HPDE6-E6E7 (cell line): ENCODE data around the gene MYO1G.
"Not testable (repeated sequence)": the region's sequence is repeated elsewhere in the genome, so short reads cannot be mapped to it uniquely, and the experiment has no call there.

Experiments
- DNase-seq: peaks from one replicate; pipeline ENCODE4 v3.0.0; 2011; ENCODE audit warnings: missing footprints; ENCODE audit errors: extremely low spot score

The MYO1G gene

GRCh38 chr7:44978511-44979366, at the start of gene MYO1G:
TSS of gene MYO1G (minus strand) at chr7:44979015. CDS start at chr7:44978961, 54 bp downstream.
- no peak for DNase-seq

GRCh38 chr7:45028138-45028919, 49.5 kb upstream of the MYO1G start:
- DNase-seq: no peak

DNA sequence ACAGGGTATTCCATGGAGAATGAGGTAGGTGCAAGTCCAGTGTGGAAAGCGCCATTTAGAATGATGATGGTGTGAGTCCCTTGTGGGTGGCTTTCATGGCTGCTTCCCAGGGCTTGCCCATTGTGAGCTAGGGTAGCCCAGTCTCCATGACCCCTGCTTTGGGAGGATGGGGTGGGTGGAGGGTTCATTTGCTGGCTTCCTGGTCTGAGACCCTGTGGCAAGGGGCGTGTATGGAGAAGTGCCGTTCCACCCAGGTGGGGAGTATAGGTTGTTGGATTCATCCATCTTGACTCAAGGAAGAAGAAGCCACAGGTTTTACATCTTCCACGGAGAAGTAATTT, 48.9 kb upstream of the MYO1G start:
- no peak for DNase-seq

- no peak for DNase-seq
Observed at GRCh38 chr7:45026984-45027773, 48.4 kb upstream of the MYO1G start.

DNA sequence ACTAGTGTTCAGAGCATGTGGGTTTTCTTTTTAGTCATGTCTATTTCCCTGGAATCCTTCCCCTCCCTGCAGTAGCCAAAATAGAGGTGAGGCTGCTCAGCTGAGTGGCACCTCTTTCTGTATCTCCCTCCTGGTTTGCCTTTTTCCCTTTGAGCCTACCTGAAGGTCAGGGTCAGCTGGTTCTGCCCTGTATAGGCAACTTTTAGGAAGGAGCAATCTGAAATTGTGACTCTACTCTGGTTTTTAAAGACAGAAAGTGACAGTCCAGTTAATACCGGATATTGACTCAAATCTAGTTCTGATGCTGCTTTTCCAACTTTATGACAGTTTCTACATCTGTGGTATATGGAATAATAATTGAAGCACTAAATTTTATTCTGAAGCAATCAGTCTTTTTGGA, 47.2 kb upstream of the MYO1G start:
- no peak for DNase-seq

GRCh38 chr7:45025473-45025872, 46.7 kb upstream of the MYO1G start:
- not testable (repeated sequence) for DNase-seq

DNA sequence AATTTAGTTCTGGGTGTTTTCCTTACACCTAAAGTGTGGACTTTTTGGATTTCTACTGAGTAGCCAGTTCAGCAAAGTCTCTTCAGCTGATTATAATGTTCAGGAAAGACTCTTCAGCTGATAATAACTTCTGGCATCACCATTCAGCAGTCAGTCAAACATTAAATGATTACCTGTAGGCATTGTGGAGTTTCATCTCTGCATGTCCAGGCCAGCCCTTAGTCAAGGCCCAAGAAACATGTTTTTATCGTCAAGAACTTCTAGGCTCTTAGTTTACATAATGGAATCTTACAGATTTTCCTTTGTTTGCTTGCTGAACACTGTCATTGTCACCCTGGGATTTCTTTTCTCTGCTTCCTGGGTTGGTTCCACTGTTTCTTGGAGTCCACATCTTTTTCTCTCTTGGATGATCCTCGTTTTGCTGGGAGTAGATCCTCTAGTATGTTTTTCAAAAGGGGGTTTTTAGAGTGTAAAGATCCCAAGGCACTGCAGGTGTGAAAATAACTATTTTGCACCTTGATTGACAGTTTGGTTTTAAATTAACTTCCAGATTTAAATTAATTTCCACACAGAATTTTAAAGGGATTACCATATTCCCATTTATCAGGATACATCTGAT, 45.4 kb upstream of the MYO1G start:
- DNase-seq: no peak

DNA sequence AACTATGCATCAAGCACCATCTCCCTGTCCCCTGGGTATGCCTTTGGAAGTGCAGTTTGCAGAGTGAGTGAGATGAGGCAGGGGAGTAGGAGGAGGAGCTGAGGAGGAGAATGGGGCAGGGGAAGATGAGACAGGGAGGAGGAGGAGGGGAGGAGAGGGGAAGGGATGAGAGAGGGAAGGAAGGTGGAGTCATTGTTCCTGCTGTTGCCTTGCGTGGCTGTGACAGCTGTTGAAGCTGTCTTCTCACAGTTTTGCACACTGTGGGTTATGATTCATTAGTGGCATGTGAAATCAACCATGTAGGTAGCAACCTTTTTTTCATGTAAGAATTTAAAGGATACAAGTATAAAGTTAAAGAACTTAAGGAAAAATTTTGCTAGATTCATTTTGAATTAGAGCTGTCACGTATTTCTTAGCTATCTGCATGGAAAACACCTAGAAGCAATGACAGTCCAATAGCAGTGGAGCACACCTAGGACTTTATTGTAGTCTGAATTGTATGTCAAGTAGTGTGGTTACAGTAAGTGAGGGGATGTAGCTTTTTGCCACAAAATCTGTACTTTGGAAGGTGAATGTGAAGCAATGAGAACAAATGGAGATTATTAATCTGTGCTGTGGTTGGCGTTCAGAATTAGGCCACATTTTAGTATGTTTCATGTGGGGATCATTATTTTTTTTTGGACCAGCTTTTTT, 42.9 kb upstream of the MYO1G start:
- no peak for DNase-seq

- no peak for DNase-seq
Observed at GRCh38 chr7:45020915-45021314, 42.1 kb upstream of the MYO1G start.

DNA sequence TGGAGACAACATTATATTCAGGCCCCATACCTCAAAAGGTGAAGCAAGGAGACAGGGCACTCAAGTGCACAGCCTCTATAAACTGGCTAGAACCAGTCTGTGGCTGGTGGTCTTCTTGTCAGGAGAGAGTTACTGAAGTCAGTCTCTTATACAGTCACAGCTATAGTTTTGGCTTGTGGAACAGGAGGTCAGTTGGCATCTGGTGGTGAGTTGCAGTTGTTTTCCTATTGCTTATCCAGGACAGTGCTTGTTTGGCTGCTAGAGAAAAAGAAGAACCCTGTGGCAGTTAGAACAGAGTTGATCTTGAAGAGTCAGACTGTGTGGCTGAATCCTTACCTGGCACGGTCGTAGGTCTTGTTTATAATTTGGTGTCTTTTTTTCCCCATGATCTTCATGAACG, 38.4 kb upstream of the MYO1G start:
- DNase-seq: no peak

- DNase-seq: no peak
Observed at GRCh38 chr7:45015313-45015712, 36.5 kb upstream of the MYO1G start.

- DNase-seq: no peak
Observed at GRCh38 chr7:45013465-45013967, 34.7 kb upstream of the MYO1G start.

- no peak for DNase-seq
Observed at GRCh38 chr7:45007571-45008328, 28.9 kb upstream of the MYO1G start.

DNA sequence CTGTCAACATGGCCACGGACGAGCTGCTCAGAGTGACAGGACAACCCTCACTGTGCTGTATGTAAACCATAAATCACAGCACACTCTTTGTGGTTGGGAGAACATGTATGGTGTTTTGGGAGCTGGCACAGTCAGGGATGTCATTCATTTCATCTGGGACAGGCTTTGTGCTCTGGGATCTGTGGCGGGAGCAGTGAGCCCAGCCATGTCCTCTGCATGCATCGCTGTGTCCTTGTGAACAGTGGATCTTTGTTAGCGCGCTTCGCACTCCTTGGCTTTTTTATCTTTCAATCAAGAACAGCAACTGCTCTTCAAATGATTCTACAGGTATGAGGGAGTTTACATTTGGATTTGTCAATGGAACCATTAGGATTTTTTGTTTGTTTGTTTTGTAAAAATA, 28.3 kb upstream of the MYO1G start:
- DNase-seq: no peak

GRCh38 chr7:45003789-45004188, 25.0 kb upstream of the MYO1G start:
- DNase-seq: no peak

GRCh38 chr7:45001826-45002225, 23.0 kb upstream of the MYO1G start:
- no peak for DNase-seq

- no peak for DNase-seq
Observed at GRCh38 chr7:45001138-45001694, 22.4 kb upstream of the MYO1G start.

GRCh38 chr7:45000093-45001032, 21.5 kb upstream of the MYO1G start, which contains the start of gene CCM2:
TSS of gene CCM2 (plus strand) at chr7:45000201. CDS start at chr7:45000334, 133 bp downstream.
- no peak for DNase-seq
